Prostate gland (tissue), 2 donors: ENCODE data around the gene MED15. TPM values are rescaled to one million over a fixed set of nuclear protein-coding genes. Genes with fewer than 3 reads are reported as not detected.

Source experiments
- DNase-seq: peaks from one replicate; pipeline ENCODE4 v3.0.0-alpha.2; 2019; ENCODE audit warnings: low spot score
- H3K27ac ChIP-seq, 2 donors: fragments of 200-600 bp; sonication (generic); 2 replicates each; pipeline ENCODE4 v1.5.1; 2017 to 2019
- H3K27me3 ChIP-seq: fragments of 200-600 bp; sonication (generic); replicated peaks from 2 replicates; pipeline ENCODE4 v1.5.1; 2019; ENCODE audit not compliant: insufficient read depth
- H3K36me3 ChIP-seq, 2 donors: fragments of 200-600 bp; sonication (generic); 1 replicate in 1 of 2; 2 replicates in 1 of 2; pipeline versions ENCODE4 v1.5.1 to v1.8.1; 2017 to 2019
- H3K4me1 ChIP-seq: fragments of 200-600 bp; sonication (generic); replicated peaks from 2 replicates; pipeline ENCODE4 v1.5.1; 2019
- H3K4me3 ChIP-seq, 2 donors: fragments of 200-600 bp; sonication (generic); 2 replicates each; pipeline ENCODE4 v1.5.1; 2017 to 2019
- H3K9me3 ChIP-seq: fragments of 200-600 bp; sonication (generic); 2 replicates; pipeline ENCODE4 v1.5.1; 2017
- CTCF ChIP-seq, 4 experiments: fragments of 200-600 bp in 2 of 4; fragments of 450-650 bp in 2 of 4; sonication (generic) in 2 of 4; IDR thresholded peaks; 1 replicate in 3 of 4; 2 replicates in 1 of 4; pipeline ENCODE4 v1.5.1; 2016 to 2019; ENCODE audit warnings: antibody characterized with exemption in 4 of 4, mild to moderate bottlenecking in 2 of 4, moderate library complexity in 2 of 4
- POLR2A ChIP-seq: fragments of 450-650 bp; IDR thresholded peaks from one replicate; pipeline ENCODE4 v1.6.1; 2016; ENCODE audit warnings: antibody characterized with exemption, mild to moderate bottlenecking
- POLR2AphosphoS5 ChIP-seq: sonication (generic); formaldehyde crosslinking; IDR thresholded peaks from one replicate; pipeline ENCODE4 v1.6.1; 2017; ENCODE audit warnings: antibody characterized with exemption
- WGBS: methylation state at CpG from one replicate; pipeline ENCODE4 v1.1.5; 2018; 5-methylcytosine and 5-hydroxymethylcytosine counted together
- intact Hi-C: fragments of 100-400 bp; cut with DNase I; formaldehyde crosslinking; loops from one replicate; pipeline ENCODE4 v1.14.2; 2022
- total RNA-seq, 2 donors: library from RNA; depleted of rRNA; stranded (reverse); fragments of >200 nt; gene quantifications; one replicate each; pipeline ENCODE4 v1.1.0, GENCODE V29; 2016

The MED15 gene
- total RNA-seq, 2 donors from 2014 or later, result 43.2 to 87.1 TPM

- no peak for TF ChIP-seq POLR2A
- no peak for TF ChIP-seq CTCF (IDR thresholded peaks at IDR 0.05)
- TF ChIP-seq POLR2AphosphoS5, result no peak
- no peaks in the 10 kb centered on the region for H3K4me1 ChIP-seq
- no peaks in the 10 kb centered on the region for H3K9me3 ChIP-seq
- H3K4me3 ChIP-seq, result no peak overlapping the region
- H3K27me3 ChIP-seq, result no peaks in the 10 kb centered on the region
- intact Hi-C loops, result no loop called here
- no peaks in the 10 kb centered on the region for H3K36me3 ChIP-seq
- no peak overlapping the region for H3K27ac ChIP-seq
- WGBS, result 91% methylated on average over 8 of the region's 8 CpGs
- no peak for DNase-seq
Measured at GRCh38 chr22:20610243-20610686, 102.9 kb downstream of the MED15 start.

GRCh38 chr22:20610757-20611156 is 103.3 kb downstream of the MED15 start:
- no peaks in the 10 kb centered on the region for H3K27me3 ChIP-seq
- H3K36me3 ChIP-seq, result no peaks in the 10 kb centered on the region
- H3K9me3 ChIP-seq, result no peaks in the 10 kb centered on the region
- H3K27ac ChIP-seq, result no peak overlapping the region
- H3K4me3 ChIP-seq, result no peak overlapping the region
- H3K4me1 ChIP-seq, result no peaks in the 10 kb centered on the region
- no peak for TF ChIP-seq POLR2AphosphoS5
- TF ChIP-seq CTCF (IDR thresholded peaks at IDR 0.05), result no peak
- TF ChIP-seq POLR2A, result no peak
- no peak for DNase-seq
- intact Hi-C loops, result no loop called here
- WGBS, result 81% methylated on average over 8 of the region's 8 CpGs

GRCh38 chr22:20611418-20611817 is 104.0 kb downstream of the MED15 start:
- TF ChIP-seq POLR2AphosphoS5, result no peak
- no peak for TF ChIP-seq POLR2A
- TF ChIP-seq CTCF (IDR thresholded peaks at IDR 0.05), result no peak
- Histone ChIP-seq H3K27ac (no peak overlapping the region), H3K9me3 (no peaks in the 10 kb centered on the region), H3K4me1 (no peaks in the 10 kb centered on the region), H3K4me3 (no peak overlapping the region), H3K36me3 (no peaks in the 10 kb centered on the region), H3K27me3 (no peaks in the 10 kb centered on the region)
- intact Hi-C loops, result no loop called here
- WGBS, result 82% methylated on average over 9 of the region's 10 CpGs
- DNase-seq, result no peak

- 88% methylated on average over 6 of the region's 6 CpGs for WGBS
- intact Hi-C loops, result no loop called here
Measured at GRCh38 chr22:20613301-20613700, 105.9 kb downstream of the MED15 start.

More at GRCh38 chr22:20613301-20613700, 105.9 kb downstream of the MED15 start:
- Histone ChIP-seq H3K4me1 (no peaks in the 10 kb centered on the region), H3K27me3 (no peaks in the 10 kb centered on the region), H3K27ac (no peak overlapping the region), H3K4me3 (no peak overlapping the region), H3K9me3 (no peaks in the 10 kb centered on the region), H3K36me3 (no peaks in the 10 kb centered on the region)
- no peak for TF ChIP-seq POLR2A
- no peak for TF ChIP-seq POLR2AphosphoS5
- no peak for TF ChIP-seq CTCF (IDR thresholded peaks at IDR 0.05)
- no peak for DNase-seq
